HepG2 (cell line): Measurements from ENCODE around the gene TAS2R13. TPM values are rescaled to one million over a fixed set of nuclear protein-coding genes. Genes with fewer than 3 reads are reported as not detected.

Experiments used
- ATAC-seq: fragments of 200-7000 bp; cut with Tn5 transposase; 3 replicates; pipeline ENCODE4 v1.9.1; 2020; ENCODE audit warnings: mild to moderate bottlenecking, moderate library complexity
- BruUV-seq: library from RNA; stranded (reverse); fragments of 400-500 nt; replicated peaks from 2 replicates; lab custom pipeline; 2021; lab: Mats Ljungman, UMichigan
- CTCF ChIA-PET: fragments of 300-600 bp; formaldehyde crosslinking; extraction: SDS; loops from one replicate; lab custom pipeline; 2021; ENCODE audit warnings: low total read pairs, inconsistent platforms, low intra/inter-chr PET ratio; lab: Yijun Ruan, JAX
- POLR2A ChIA-PET: fragments of 350-600 bp; sonication (Branson Sonifier 250); formaldehyde crosslinking; loops from one replicate; lab custom pipeline; 2020; ENCODE audit warnings: antibody characterized with exemption, inconsistent platforms; lab: Yijun Ruan, JAX
- DNase-seq: peaks from one replicate; pipeline ENCODE4 v3.0.0-alpha.2; 2015; ENCODE audit warnings: low spot score
- FAIRE-seq: peaks from 3 replicates; lab custom pipeline; 2011; peaks lifted over from hg19 to GRCh38; lab: Jason Lieb, UNC
- H2AFZ ChIP-seq: one replicate; pipeline ENCODE4 v1.6.1; 2011; ENCODE audit warnings: low read length, inconsistent platforms
- H3K27ac ChIP-seq: fragments of 300-600 bp; 3 replicates; pipeline ENCODE4 v1.8.0; 2011; ENCODE audit warnings: mixed run types, mild to moderate bottlenecking, mixed read lengths, low read length, inconsistent platforms; ENCODE audit not compliant: insufficient read depth; ENCODE audit errors: extremely low read length
- H3K27me3 ChIP-seq, 2 experiments: fragments of 200-600 bp in 1 of 2; 2 replicates in 1 of 2; 3 replicates in 1 of 2; pipeline versions ENCODE4 v1.6.0 to v1.8.0; 2011; ENCODE audit warnings: low read length in 2 of 2, mild to moderate bottlenecking in 2 of 2, moderate library complexity in 2 of 2, inconsistent platforms in 1 of 2; ENCODE audit not compliant: insufficient read depth in 2 of 2, control insufficient read depth in 1 of 2
- H3K36me3 ChIP-seq, 2 experiments: fragments of 200-600 bp in 1 of 2; replicated peaks in 1 of 2; 2 replicates in 1 of 2; 3 replicates in 1 of 2; pipeline versions ENCODE4 v1.5.1 to v1.8.0; 2011; ENCODE audit warnings: low read length in 2 of 2, inconsistent platforms in 1 of 2; ENCODE audit not compliant: insufficient read depth in 2 of 2, control insufficient read depth in 1 of 2
- H3K4me1 ChIP-seq: 2 replicates; pipeline ENCODE4 v1.5.1; 2012; ENCODE audit warnings: low read length, inconsistent platforms; ENCODE audit not compliant: insufficient read depth
- H3K4me2 ChIP-seq: 2 replicates; pipeline ENCODE4 v1.6.0; 2011; ENCODE audit warnings: low read depth, low read length, inconsistent platforms
- H3K4me3 ChIP-seq, 3 experiments: fragments of 200-600 bp in 1 of 3; sonication (generic), shearing (Covaris generic) in 1 of 3; replicated peaks in 1 of 3; 2 replicates each; pipeline ENCODE4 v1.5.1; 2011 to 2016; ENCODE audit warnings: low read length in 3 of 3, inconsistent platforms in 2 of 3, low read depth in 2 of 3, mild to moderate bottlenecking in 2 of 3, control low read depth in 1 of 3, mixed read lengths in 1 of 3; ENCODE audit not compliant: insufficient read depth in 1 of 3
- H3K79me2 ChIP-seq: one replicate; pipeline ENCODE4 v1.6.1; 2011; ENCODE audit warnings: low read length, inconsistent platforms; ENCODE audit not compliant: insufficient read depth
- H3K9ac ChIP-seq: 2 replicates; pipeline ENCODE4 v1.6.0; 2011; ENCODE audit warnings: mild to moderate bottlenecking, low read depth, low read length, inconsistent platforms; ENCODE audit not compliant: insufficient read depth
- H3K9me3 ChIP-seq: 2 replicates; pipeline ENCODE4 v1.5.1; 2012; ENCODE audit warnings: mild to moderate bottlenecking, low read length
- H4K20me1 ChIP-seq: 2 replicates; pipeline ENCODE4 v1.6.0; 2011; ENCODE audit warnings: inconsistent platforms, mild to moderate bottlenecking, low read length, moderate library complexity; ENCODE audit not compliant: insufficient read depth
- EEA1 ChIP-seq: sonication (generic); formaldehyde crosslinking; IDR thresholded peaks from 2 replicates; pipeline ENCODE4 v1.5.1; 2020; ENCODE audit warnings: mild to moderate bottlenecking, missing genetic modification reagents, borderline replicate concordance
- GATA4 ChIP-seq: sonication (generic); IDR thresholded peaks from 2 replicates; pipeline ENCODE4 v1.6.1; 2016; ENCODE audit warnings: antibody characterized with exemption, low read depth, borderline replicate concordance
- HDAC2 ChIP-seq: sonication (generic); formaldehyde crosslinking; IDR thresholded peaks from 2 replicates; pipeline ENCODE4 v1.4.0; 2020; ENCODE audit warnings: missing genetic modification reagents
- NCOA1 ChIP-seq: sonication (generic); formaldehyde crosslinking; IDR thresholded peaks from 2 replicates; pipeline ENCODE4 v1.9.0; 2021; ENCODE audit warnings: missing genetic modification reagents
- NFE2L1 ChIP-seq: sonication (generic); formaldehyde crosslinking; IDR thresholded peaks from 2 replicates; pipeline ENCODE4 v1.4.0; 2020; ENCODE audit warnings: missing genetic modification reagents, mild to moderate bottlenecking, borderline replicate concordance
- PHB2 ChIP-seq: fragments of 450-650 bp; IDR thresholded peaks from 2 replicates; pipeline ENCODE4 v1.6.1; 2018; ENCODE audit not compliant: partially characterized antibody
- RCOR2 ChIP-seq: IDR thresholded peaks from 2 replicates; pipeline ENCODE4 v1.6.1; 2016; ENCODE audit warnings: missing biosample characterization, missing genetic modification reagents
- THYN1 ChIP-seq: sonication (generic); formaldehyde crosslinking; IDR thresholded peaks from 2 replicates; pipeline ENCODE4 v1.8.1; 2023; ENCODE audit warnings: low read depth, mild to moderate bottlenecking, moderate library complexity, missing genetic modification reagents, borderline replicate concordance
- ZNF138 ChIP-seq: sonication (generic); formaldehyde crosslinking; IDR thresholded peaks from 2 replicates; pipeline ENCODE4 v1.5.0; 2020; ENCODE audit warnings: mild to moderate bottlenecking, low read depth, missing genetic modification reagents
- ZNF224 ChIP-seq: sonication (generic); formaldehyde crosslinking; IDR thresholded peaks from 2 replicates; pipeline ENCODE4 v1.5.0; 2020; ENCODE audit warnings: mild to moderate bottlenecking, missing genetic modification reagents
- ZNF747 ChIP-seq: sonication (generic); formaldehyde crosslinking; IDR thresholded peaks from 2 replicates; pipeline ENCODE4 v1.8.1; 2023; ENCODE audit warnings: missing genetic modification reagents, mild to moderate bottlenecking, borderline replicate concordance
- ZNF792 ChIP-seq: IDR thresholded peaks from 2 replicates; pipeline ENCODE4 v1.6.1; 2016
- ZNF879 ChIP-seq: sonication (generic); formaldehyde crosslinking; IDR thresholded peaks from 2 replicates; pipeline ENCODE4 v1.8.1; 2023; ENCODE audit warnings: missing genetic modification reagents
- WGBS: methylation state at CpG from one replicate; pipeline ENCODE4 v1.1.6; 2017; ENCODE audit warnings: low lambda C conversion rate; 5-methylcytosine and 5-hydroxymethylcytosine counted together
- in situ Hi-C: cut with HindIII; loops from 2 replicates; pipeline ENCODE4 v1.10.0; 2017; ENCODE audit warnings: low pct_unique_long_range_greater_than_20kb; ENCODE audit not compliant: extremely low pct_ligation_motif_present
- intact Hi-C: fragments of 100-400 bp; cut with micrococcal nuclease; formaldehyde crosslinking; loops from one replicate; pipeline ENCODE4 v1.10.0; 2022; ENCODE audit not compliant: unreplicated experiment
- polyA plus RNA-seq, 8 experiments: library from polyadenylated mRNA; depleted of rRNA in 3 of 8; stranded (reverse) in 7 of 8; unstranded in 1 of 8; fragments of >200 nt; fragmentation: Illumina TruSeq in 4 of 8; extraction: Trizol in 4 of 8; gene quantifications; 2 replicates each; pipeline versions ENCODE4 v1.2.1 to v1.2.3, GENCODE V29; 2011 to 2016; ENCODE audit warnings: low read depth in 4 of 8, missing spikeins in 1 of 8, mixed read lengths in 1 of 8; ENCODE audit not compliant: insufficient read depth in 1 of 8
- total RNA-seq, 5 experiments: library from RNA; depleted of rRNA; stranded (reverse); fragments of >200 nt; fragmentation: Illumina TruSeq; extraction: Trizol; gene quantifications; 2 replicates each; pipeline ENCODE4 v1.2.3, GENCODE V29; 2016; ENCODE audit warnings: low read depth in 1 of 5
- TF ChIP-seq, protein P1 (sequence below): IDR thresholded peaks from 2 replicates; pipeline ENCODE4 v1.6.1; 2016; ENCODE audit warnings: mild to moderate bottlenecking, missing biosample characterization, missing genetic modification reagents
- TF ChIP-seq, protein P2 (sequence below), 2 experiments: sonication (generic) in 1 of 2; formaldehyde crosslinking in 1 of 2; IDR thresholded peaks; 2 replicates each; pipeline versions ENCODE4 v1.5.1 to v1.6.1; 2011 to 2020; ENCODE audit warnings: borderline replicate concordance in 1 of 2, low read depth in 1 of 2, low read length in 1 of 2, mild to moderate bottlenecking in 1 of 2, missing genetic modification reagents in 1 of 2, moderate library complexity in 1 of 2

TAS2R13 gene
- total and polyA plus RNA-seq, 2 of the 13 experiments (the other 11 are each of a cell fraction or from before 2014, with no cell fraction given): 0.33 to 1.3 TPM

DNA sequence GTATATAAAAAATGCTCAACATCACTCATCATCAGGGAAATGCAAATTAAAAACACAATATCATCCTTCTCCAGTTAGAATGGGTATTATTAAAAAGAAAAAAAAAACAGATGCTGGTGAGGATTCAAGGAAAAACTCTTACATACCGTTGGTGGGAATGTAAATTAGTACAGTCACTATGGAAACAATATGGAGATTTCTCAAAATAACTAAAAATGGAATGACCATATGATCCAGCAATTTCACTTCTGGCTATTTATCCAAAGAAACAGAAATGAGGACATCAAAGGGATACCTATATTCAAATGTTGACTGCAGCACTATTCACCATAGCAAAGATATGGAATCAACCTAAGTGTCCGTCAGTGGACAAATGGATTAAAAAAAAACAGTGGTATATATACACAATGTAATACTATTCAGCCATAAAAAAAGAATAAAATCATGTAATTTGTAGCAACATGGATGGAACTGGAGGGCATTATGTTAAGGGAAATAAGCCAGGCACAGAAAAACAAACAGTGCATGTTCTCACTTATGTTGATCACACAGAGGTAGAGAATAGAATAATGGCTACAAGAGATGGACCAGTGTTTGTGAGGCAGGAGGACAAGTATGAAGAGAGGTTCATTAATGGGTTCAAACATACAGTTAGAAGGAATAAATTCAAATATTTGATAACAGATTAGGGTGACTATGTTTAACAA lies 45.7 kb downstream of the TAS2R13 start:
- FAIRE-seq: no peak

More for the DNA sequence above, 45.7 kb downstream of the TAS2R13 start:
- ATAC-seq (no peak), DNase-seq (no peak)
- Histone ChIP-seq H3K4me3 (no peak overlapping the region), H3K4me1 (peaks cover 12% of the 10 kb centered on the region; the same call in 1 of the 2 replicates), H3K9me3 (no peaks in the 10 kb centered on the region), H3K4me2 (no peak overlapping the region), H3K27me3 (no peaks in the 10 kb centered on the region), H3K36me3 (peaks cover 1 to 8% of the 10 kb centered on the region in 2 experiments; a peak in 2 of 5 replicates), H4K20me1 (no peaks in the 10 kb centered on the region), H2AFZ (no peak overlapping the region), H3K79me2 (no peaks in the 10 kb centered on the region), H3K9ac (no peak overlapping the region), H3K27ac (no peak overlapping the region)
- CTCF ChIA-PET: no interaction called here
- BruUV-seq: no TSS peak
- in situ Hi-C loops (no loop called here), intact Hi-C loops (no loop called here)
- 97% methylated on average over 2 of the region's 2 CpGs for WGBS
- TF ChIP-seq ZNF792 (CRISPR knock-in tag) (no peak), NFE2L1 (CRISPR knock-in tag) (no peak), GATA4 (no peak), ZNF224 (CRISPR knock-in tag) (no peak), EEA1 (no peak), PHB2 (no peak), THYN1 (CRISPR knock-in tag) (no peak), RCOR2 (CRISPR knock-in tag) (no peak), NCOA1 (CRISPR knock-in tag) (no peak), ZNF138 (CRISPR knock-in tag) (no peak), ZNF747 (no peak), HDAC2 (CRISPR knock-in tag) (no peak), ZNF879 (no peak)
- TF ChIP-seq, protein P1, sequence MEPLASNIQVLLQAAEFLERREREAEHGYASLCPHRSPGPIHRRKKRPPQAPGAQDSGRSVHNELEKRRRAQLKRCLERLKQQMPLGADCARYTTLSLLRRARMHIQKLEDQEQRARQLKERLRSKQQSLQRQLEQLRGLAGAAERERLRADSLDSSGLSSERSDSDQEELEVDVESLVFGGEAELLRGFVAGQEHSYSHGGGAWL (CRISPR knock-in tag): no peak
- TF ChIP-seq, protein P2, sequence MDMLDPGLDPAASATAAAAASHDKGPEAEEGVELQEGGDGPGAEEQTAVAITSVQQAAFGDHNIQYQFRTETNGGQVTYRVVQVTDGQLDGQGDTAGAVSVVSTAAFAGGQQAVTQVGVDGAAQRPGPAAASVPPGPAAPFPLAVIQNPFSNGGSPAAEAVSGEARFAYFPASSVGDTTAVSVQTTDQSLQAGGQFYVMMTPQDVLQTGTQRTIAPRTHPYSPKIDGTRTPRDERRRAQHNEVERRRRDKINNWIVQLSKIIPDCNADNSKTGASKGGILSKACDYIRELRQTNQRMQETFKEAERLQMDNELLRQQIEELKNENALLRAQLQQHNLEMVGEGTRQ (IDR thresholded peaks at IDR 0.05; ENCODE audit: low read depth, low read length): no peak
- TF ChIP-seq, protein P2 (CRISPR knock-in tag; IDR thresholded peaks at IDR 0.05; ENCODE audit: borderline replicate concordance): no peak
- POLR2A ChIA-PET: no interaction called here
